OCI-LY7 (cell line): ENCODE results near the gene IL17RA.

ENCODE experiments used
- EZH2phosphoT487 ChIP-seq: fragments of 200-600 bp; sonication (generic); IDR thresholded peaks from 2 replicates; pipeline ENCODE4 v1.6.1; 2018; ENCODE audit warnings: low read depth, borderline replicate concordance, mild to moderate bottlenecking, mixed run types, antibody characterized with exemption, low read length, moderate library complexity, mixed read lengths
- TF ChIP-seq, protein P1 (sequence below): fragments of 200-600 bp; sonication (generic); conservative IDR thresholded peaks from 2 replicates; pipeline ENCODE4 v1.5.1; 2014; ENCODE audit warnings: mild to moderate bottlenecking, antibody characterized with exemption, low read length, moderate library complexity, mixed read lengths

DNA sequence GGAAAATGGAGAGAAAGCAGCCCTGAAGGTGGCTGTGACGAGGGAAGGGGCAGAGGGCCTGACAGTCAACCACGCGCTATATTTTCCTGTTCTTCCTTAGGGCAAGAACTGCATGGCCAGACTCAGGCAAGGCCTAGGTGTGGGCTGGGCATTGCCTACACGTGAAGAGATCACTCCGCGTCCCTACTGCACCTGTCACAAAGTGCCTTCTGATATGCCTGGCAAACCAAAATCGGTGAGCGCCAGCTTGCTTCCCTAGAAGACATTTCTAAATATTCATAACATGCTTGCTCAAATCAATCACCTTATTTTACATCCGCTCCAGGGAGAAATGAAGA lies 30.1 kb downstream of the IL17RA start:
- TF ChIP-seq, protein P1, sequence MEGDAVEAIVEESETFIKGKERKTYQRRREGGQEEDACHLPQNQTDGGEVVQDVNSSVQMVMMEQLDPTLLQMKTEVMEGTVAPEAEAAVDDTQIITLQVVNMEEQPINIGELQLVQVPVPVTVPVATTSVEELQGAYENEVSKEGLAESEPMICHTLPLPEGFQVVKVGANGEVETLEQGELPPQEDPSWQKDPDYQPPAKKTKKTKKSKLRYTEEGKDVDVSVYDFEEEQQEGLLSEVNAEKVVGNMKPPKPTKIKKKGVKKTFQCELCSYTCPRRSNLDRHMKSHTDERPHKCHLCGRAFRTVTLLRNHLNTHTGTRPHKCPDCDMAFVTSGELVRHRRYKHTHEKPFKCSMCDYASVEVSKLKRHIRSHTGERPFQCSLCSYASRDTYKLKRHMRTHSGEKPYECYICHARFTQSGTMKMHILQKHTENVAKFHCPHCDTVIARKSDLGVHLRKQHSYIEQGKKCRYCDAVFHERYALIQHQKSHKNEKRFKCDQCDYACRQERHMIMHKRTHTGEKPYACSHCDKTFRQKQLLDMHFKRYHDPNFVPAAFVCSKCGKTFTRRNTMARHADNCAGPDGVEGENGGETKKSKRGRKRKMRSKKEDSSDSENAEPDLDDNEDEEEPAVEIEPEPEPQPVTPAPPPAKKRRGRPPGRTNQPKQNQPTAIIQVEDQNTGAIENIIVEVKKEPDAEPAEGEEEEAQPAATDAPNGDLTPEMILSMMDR = no peak
- no peak for TF ChIP-seq EZH2phosphoT487
